DND-41 (cell line): Measurements from ENCODE around the gene KSR1.
"Not testable (repeated sequence)": the region's sequence is repeated elsewhere in the genome, so short reads cannot be mapped to it uniquely, and the experiment has no call there.

ENCODE experiments used
- EZH2 ChIP-seq: IDR thresholded peaks from 3 replicates; pipeline ENCODE4 v1.6.1; 2012; ENCODE audit warnings: borderline replicate concordance, low read depth, mild to moderate bottlenecking, moderate library complexity, low read length, inconsistent platforms; ENCODE audit not compliant: severe bottlenecking
- TF ChIP-seq, protein P1 (sequence below): IDR thresholded peaks from 2 replicates; pipeline ENCODE4 v1.5.1; 2012; ENCODE audit warnings: borderline replicate concordance, low read length, moderate library complexity, mild to moderate bottlenecking; ENCODE audit not compliant: poor library complexity, severe bottlenecking; ENCODE audit errors: extremely low read depth

DNA sequence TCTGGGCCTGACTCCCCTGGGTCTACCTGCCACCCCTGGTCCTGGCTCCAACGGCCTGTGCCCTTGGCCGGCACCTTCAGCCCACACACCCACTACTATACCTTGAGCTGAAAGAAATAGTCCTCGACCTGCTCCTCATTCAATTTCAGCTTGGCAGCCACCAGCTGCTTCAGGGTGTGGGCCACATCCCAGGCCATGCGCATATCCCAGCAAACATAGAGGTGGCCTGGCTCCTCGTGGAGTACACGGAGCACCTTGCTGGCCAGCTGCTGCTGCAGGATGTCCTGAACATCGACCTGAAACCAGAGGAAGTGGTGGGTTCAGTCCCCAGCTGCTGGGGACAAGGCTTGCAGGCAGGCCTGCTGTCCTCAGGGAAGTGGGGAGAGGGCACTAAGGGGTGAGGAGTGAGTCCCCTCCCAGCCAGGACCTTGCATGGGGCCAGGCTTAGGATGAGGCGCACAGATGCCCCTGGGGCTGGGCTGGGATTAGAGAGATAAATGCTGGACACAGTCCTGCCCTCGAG, 197.3 kb downstream of the KSR1 start:
- TF ChIP-seq, protein P1, sequence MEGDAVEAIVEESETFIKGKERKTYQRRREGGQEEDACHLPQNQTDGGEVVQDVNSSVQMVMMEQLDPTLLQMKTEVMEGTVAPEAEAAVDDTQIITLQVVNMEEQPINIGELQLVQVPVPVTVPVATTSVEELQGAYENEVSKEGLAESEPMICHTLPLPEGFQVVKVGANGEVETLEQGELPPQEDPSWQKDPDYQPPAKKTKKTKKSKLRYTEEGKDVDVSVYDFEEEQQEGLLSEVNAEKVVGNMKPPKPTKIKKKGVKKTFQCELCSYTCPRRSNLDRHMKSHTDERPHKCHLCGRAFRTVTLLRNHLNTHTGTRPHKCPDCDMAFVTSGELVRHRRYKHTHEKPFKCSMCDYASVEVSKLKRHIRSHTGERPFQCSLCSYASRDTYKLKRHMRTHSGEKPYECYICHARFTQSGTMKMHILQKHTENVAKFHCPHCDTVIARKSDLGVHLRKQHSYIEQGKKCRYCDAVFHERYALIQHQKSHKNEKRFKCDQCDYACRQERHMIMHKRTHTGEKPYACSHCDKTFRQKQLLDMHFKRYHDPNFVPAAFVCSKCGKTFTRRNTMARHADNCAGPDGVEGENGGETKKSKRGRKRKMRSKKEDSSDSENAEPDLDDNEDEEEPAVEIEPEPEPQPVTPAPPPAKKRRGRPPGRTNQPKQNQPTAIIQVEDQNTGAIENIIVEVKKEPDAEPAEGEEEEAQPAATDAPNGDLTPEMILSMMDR = not testable (repeated sequence)
- not testable (repeated sequence) for TF ChIP-seq EZH2
